GM12878 (cell line): ENCODE data around the gene POLN. TPM values are rescaled to one million over a fixed set of nuclear protein-coding genes. Genes with fewer than 3 reads are reported as not detected.

Experiments used
- BACH1 ChIP-seq: fragments of 450-650 bp; IDR thresholded peaks from 2 replicates; pipeline ENCODE4 v1.6.1; 2017; ENCODE audit warnings: mild to moderate bottlenecking, borderline replicate concordance
- BRCA1 ChIP-seq: IDR thresholded peaks from 2 replicates; pipeline ENCODE4 v1.6.1; 2011; ENCODE audit warnings: low read depth, low read length, improper control_type of control experiment
- CBFB ChIP-seq: IDR thresholded peaks from 2 replicates; pipeline ENCODE4 v1.6.1; 2016; ENCODE audit warnings: antibody characterized with exemption, low read depth
- CREM ChIP-seq: IDR thresholded peaks from 2 replicates; pipeline ENCODE4 v1.6.1; 2014; ENCODE audit warnings: antibody characterized with exemption, low read depth
- DPF2 ChIP-seq: fragments of 450-650 bp; IDR thresholded peaks from 2 replicates; pipeline ENCODE4 v1.6.1; 2017; ENCODE audit warnings: mild to moderate bottlenecking
- ESRRA ChIP-seq: IDR thresholded peaks from 2 replicates; pipeline ENCODE4 v1.6.1; 2012; ENCODE audit warnings: mild to moderate bottlenecking, low read length, improper control_type of control experiment
- HCFC1 ChIP-seq: fragments of 150-350 bp; IDR thresholded peaks from 2 replicates; pipeline ENCODE4 v1.6.1; 2014; ENCODE audit warnings: low read length
- KLF5 ChIP-seq: fragments of 450-650 bp; IDR thresholded peaks from 2 replicates; pipeline ENCODE4 v1.6.1; 2014; ENCODE audit warnings: mild to moderate bottlenecking; ENCODE audit not compliant: partially characterized antibody
- NBN ChIP-seq: fragments of 450-650 bp; IDR thresholded peaks from 2 replicates; pipeline ENCODE4 v1.6.1; 2016
- NFYA ChIP-seq: IDR thresholded peaks from 2 replicates; pipeline ENCODE4 v1.6.1; 2011; ENCODE audit warnings: low read depth, mild to moderate bottlenecking, low read length, improper control_type of control experiment, borderline replicate concordance
- NFYB ChIP-seq: IDR thresholded peaks from 2 replicates; pipeline ENCODE4 v1.6.1; 2011; ENCODE audit warnings: low read depth, mild to moderate bottlenecking, low read length, improper control_type of control experiment, moderate library complexity; ENCODE audit not compliant: insufficient read depth
- RB1 ChIP-seq: fragments of 450-650 bp; formaldehyde crosslinking; IDR thresholded peaks from 2 replicates; pipeline ENCODE4 v1.6.1; 2017; ENCODE audit warnings: mild to moderate bottlenecking, borderline replicate concordance
- RCOR1 ChIP-seq: conservative IDR thresholded peaks from 2 replicates; pipeline ENCODE4 v1.6.1; 2012; ENCODE audit warnings: low read depth, low read length, improper control_type of control experiment
- SIN3A ChIP-seq: IDR thresholded peaks from 2 replicates; pipeline ENCODE4 v1.6.1; 2012; ENCODE audit warnings: low read depth, low read length, improper control_type of control experiment
- SIX5 ChIP-seq: IDR thresholded peaks from 2 replicates; pipeline ENCODE4 v1.6.1; 2011; ENCODE audit warnings: mild to moderate bottlenecking, low read depth, low read length, moderate library complexity; ENCODE audit not compliant: severe bottlenecking
- SMAD1 ChIP-seq: fragments of 450-650 bp; IDR thresholded peaks from 2 replicates; pipeline ENCODE4 v1.6.1; 2018; ENCODE audit warnings: mild to moderate bottlenecking, low read depth; ENCODE audit not compliant: partially characterized antibody
- SMARCA5 ChIP-seq: fragments of 450-650 bp; IDR thresholded peaks from 2 replicates; pipeline ENCODE4 v1.6.1; 2017; ENCODE audit warnings: mild to moderate bottlenecking
- SRF ChIP-seq, 2 experiments: IDR thresholded peaks; 2 replicates each; pipeline ENCODE4 v1.6.1; 2011; ENCODE audit warnings: low read depth in 2 of 2, low read length in 2 of 2, mild to moderate bottlenecking in 1 of 2, moderate library complexity in 1 of 2
- TAF1 ChIP-seq: IDR thresholded peaks from 2 replicates; pipeline ENCODE4 v1.6.1; 2011; ENCODE audit warnings: mild to moderate bottlenecking, low read depth, low read length, borderline replicate concordance
- YBX1 ChIP-seq: fragments of 450-650 bp; IDR thresholded peaks from 2 replicates; pipeline ENCODE4 v1.6.1; 2016; ENCODE audit warnings: antibody characterized with exemption
- YY1 ChIP-seq: IDR thresholded peaks from 2 replicates; pipeline ENCODE4 v1.6.1; 2011; ENCODE audit warnings: low read depth, mild to moderate bottlenecking, low read length
- polyA plus RNA-seq, 11 experiments: library from polyadenylated mRNA; depleted of rRNA in 4 of 11; unstranded in 6 of 11; stranded (reverse) in 5 of 11; fragments of >200 nt; fragmentation: Nextera tagmentation in 4 of 11; fragmentation: Illumina TruSeq in 1 of 11; extraction: Ambion mirVana in 4 of 11; extraction: Trizol in 1 of 11; gene quantifications; 1 replicate in 1 of 11; 2 replicates in 10 of 11; pipeline versions ENCODE4 v1.2.1 to v1.2.3, GENCODE V29; 2011 to 2016; ENCODE audit warnings: inconsistent platforms in 2 of 11, missing spikeins in 2 of 11, low read depth in 1 of 11
- total RNA-seq, 4 experiments: library from RNA; depleted of rRNA in 3 of 4; stranded (reverse); fragments of >200 nt in 3 of 4; fragmentation: Illumina TruSeq in 1 of 4; extraction: Trizol in 1 of 4; gene quantifications; 2 replicates each; pipeline versions ENCODE4 v1.2.1 to v1.2.3, GENCODE V29; 2013 to 2021
- TF ChIP-seq, protein P1 (sequence below): fragments of 450-650 bp; formaldehyde crosslinking; IDR thresholded peaks from 2 replicates; pipeline ENCODE4 v1.4.0; 2020; ENCODE audit warnings: mild to moderate bottlenecking, moderate library complexity
- TF ChIP-seq, protein P2 (sequence below): fragments of 450-650 bp; IDR thresholded peaks from 2 replicates; pipeline ENCODE4 v1.6.1; 2016; ENCODE audit warnings: mild to moderate bottlenecking
- TF ChIP-seq, protein P3 (sequence below): IDR thresholded peaks from 2 replicates; pipeline ENCODE4 v1.6.1; 2012; ENCODE audit warnings: low read length, inconsistent platforms
- TF ChIP-seq, protein P4 (sequence below): IDR thresholded peaks from 2 replicates; pipeline ENCODE4 v1.6.1; 2011; ENCODE audit warnings: low read depth, low read length, improper control_type of control experiment, borderline replicate concordance

POLN gene
- total and polyA plus RNA-seq, 10 of the 15 experiments (the other 5 are each of a cell fraction or from before 2014, with no cell fraction given), result 0.09 to 2.0 (median 0.95) TPM; not detected in 1

DNA sequence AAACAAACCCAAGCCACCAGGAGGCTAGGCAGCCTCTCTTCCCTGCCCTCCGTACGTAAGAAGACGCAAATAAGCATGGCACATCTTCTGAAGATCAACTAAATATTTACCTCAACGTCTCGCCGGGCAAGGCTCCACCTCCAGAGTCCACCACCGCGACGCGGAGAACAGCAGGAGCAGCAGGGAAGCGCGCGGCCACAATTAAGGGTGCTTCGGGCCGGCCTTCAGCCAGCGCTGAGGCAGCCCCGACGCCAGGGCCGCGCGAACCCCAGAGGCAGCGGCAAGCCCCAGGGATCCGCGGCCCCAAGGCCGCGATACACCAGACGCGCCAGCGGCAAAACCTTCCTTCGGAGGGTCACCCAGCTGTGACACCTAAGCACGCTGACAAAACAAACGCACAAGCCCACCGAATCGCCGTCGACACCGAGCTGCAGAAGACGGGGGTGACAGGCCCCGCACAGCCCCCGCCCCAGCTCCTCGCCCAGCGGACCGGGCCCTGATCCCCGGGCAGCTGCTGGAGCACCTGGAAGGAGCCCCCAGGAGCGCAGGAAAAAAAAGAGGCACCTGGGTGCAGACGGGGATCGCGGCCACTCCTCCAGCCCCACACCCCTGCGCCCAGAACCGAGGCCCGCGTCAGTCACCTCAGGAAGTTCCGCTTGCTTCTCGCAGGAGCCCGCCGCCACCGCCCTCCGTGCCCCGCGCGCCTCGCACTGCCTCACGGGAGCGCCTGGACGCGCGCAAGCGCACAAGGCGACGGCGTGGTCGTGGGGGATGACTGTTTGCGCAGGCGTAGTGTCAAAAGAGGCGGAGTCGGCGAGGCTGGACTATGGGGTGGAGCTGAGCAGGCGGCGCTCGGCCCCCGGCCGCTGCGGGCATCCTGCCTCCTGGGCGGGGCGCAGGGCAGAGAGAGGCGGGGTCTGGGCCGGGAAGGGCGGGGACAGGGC lies at the start of gene POLN, which contains the start of gene HAUS3 (continued):
- no peak for TF ChIP-seq YBX1
- no peak for TF ChIP-seq SRF (IDR thresholded peaks at IDR 0.05; ENCODE audit: low read depth in 2 of 2, low read length in 2 of 2)
- peak; percentile 57 for TF ChIP-seq HCFC1
- TF ChIP-seq, protein P1, sequence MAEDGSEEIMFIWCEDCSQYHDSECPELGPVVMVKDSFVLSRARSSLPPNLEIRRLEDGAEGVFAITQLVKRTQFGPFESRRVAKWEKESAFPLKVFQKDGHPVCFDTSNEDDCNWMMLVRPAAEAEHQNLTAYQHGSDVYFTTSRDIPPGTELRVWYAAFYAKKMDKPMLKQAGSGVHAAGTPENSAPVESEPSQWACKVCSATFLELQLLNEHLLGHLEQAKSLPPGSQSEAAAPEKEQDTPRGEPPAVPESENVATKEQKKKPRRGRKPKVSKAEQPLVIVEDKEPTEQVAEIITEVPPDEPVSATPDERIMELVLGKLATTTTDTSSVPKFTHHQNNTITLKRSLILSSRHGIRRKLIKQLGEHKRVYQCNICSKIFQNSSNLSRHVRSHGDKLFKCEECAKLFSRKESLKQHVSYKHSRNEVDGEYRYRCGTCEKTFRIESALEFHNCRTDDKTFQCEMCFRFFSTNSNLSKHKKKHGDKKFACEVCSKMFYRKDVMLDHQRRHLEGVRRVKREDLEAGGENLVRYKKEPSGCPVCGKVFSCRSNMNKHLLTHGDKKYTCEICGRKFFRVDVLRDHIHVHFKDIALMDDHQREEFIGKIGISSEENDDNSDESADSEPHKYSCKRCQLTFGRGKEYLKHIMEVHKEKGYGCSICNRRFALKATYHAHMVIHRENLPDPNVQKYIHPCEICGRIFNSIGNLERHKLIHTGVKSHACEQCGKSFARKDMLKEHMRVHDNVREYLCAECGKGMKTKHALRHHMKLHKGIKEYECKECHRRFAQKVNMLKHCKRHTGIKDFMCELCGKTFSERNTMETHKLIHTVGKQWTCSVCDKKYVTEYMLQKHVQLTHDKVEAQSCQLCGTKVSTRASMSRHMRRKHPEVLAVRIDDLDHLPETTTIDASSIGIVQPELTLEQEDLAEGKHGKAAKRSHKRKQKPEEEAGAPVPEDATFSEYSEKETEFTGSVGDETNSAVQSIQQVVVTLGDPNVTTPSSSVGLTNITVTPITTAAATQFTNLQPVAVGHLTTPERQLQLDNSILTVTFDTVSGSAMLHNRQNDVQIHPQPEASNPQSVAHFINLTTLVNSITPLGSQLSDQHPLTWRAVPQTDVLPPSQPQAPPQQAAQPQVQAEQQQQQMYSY (CRISPR knock-in tag), result no peak
- TF ChIP-seq, protein P2, sequence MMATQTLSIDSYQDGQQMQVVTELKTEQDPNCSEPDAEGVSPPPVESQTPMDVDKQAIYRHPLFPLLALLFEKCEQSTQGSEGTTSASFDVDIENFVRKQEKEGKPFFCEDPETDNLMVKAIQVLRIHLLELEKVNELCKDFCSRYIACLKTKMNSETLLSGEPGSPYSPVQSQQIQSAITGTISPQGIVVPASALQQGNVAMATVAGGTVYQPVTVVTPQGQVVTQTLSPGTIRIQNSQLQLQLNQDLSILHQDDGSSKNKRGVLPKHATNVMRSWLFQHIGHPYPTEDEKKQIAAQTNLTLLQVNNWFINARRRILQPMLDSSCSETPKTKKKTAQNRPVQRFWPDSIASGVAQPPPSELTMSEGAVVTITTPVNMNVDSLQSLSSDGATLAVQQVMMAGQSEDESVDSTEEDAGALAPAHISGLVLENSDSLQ, result peak; percentile 88
- TF ChIP-seq BACH1, result peak; percentile 63; the same call in 1 of the 2 replicates
- TF ChIP-seq KLF5, result no peak
- TF ChIP-seq NFYA, result no peak
- no peak for TF ChIP-seq SMARCA5
- TF ChIP-seq RCOR1, result no peak
- TF ChIP-seq, protein P3, sequence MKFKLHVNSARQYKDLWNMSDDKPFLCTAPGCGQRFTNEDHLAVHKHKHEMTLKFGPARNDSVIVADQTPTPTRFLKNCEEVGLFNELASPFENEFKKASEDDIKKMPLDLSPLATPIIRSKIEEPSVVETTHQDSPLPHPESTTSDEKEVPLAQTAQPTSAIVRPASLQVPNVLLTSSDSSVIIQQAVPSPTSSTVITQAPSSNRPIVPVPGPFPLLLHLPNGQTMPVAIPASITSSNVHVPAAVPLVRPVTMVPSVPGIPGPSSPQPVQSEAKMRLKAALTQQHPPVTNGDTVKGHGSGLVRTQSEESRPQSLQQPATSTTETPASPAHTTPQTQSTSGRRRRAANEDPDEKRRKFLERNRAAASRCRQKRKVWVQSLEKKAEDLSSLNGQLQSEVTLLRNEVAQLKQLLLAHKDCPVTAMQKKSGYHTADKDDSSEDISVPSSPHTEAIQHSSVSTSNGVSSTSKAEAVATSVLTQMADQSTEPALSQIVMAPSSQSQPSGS, result no peak
- TF ChIP-seq, protein P4, sequence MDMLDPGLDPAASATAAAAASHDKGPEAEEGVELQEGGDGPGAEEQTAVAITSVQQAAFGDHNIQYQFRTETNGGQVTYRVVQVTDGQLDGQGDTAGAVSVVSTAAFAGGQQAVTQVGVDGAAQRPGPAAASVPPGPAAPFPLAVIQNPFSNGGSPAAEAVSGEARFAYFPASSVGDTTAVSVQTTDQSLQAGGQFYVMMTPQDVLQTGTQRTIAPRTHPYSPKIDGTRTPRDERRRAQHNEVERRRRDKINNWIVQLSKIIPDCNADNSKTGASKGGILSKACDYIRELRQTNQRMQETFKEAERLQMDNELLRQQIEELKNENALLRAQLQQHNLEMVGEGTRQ, result no peak
- peak; percentile 69; the same call in 1 of the 2 replicates for TF ChIP-seq TAF1
- TF ChIP-seq YY1, result peak; percentile 40; the same call in 1 of the 2 replicates
- no peak for TF ChIP-seq CBFB
- TF ChIP-seq DPF2, result peak; percentile 34; the same call in 1 of the 2 replicates
- no peak for TF ChIP-seq BRCA1
- peak; percentile 89 for TF ChIP-seq SIN3A
- no peak for TF ChIP-seq NFYB
- TF ChIP-seq ESRRA, result no peak
- TF ChIP-seq SIX5, result peak; percentile 28
- no peak for TF ChIP-seq SMAD1
- peak; percentile 69; the same call in 1 of the 2 replicates for TF ChIP-seq NBN
- TF ChIP-seq RB1, result peak; percentile 25; the same call in 1 of the 2 replicates
- TF ChIP-seq CREM, result 0 out of 2 replicates have a peak, but pooled peaks have one; percentile 7
